T-helper 1 cell treated with Interleukin-12 subunit alpha and Interleukin-12 subunit beta and Interleukin-4 antibody, amounts not matched to agents 30 μg/mL and 1 μg/mL, for 36 hours (primary cell): ENCODE data around the gene TOB2.

ENCODE experiments used
- H3K27ac Mint-ChIP-seq: one replicate; pipeline ENCODE4 v1.8.0; 2021; ENCODE audit warnings: mild to moderate bottlenecking, mixed read lengths
- H3K27me3 Mint-ChIP-seq: one replicate; pipeline ENCODE4 v1.8.0; 2021; ENCODE audit warnings: low read depth, mixed read lengths
- H3K36me3 Mint-ChIP-seq: one replicate; pipeline ENCODE4 v1.8.0; 2021; ENCODE audit warnings: low read depth, mixed read lengths
- H3K4me1 Mint-ChIP-seq: one replicate; pipeline ENCODE4 v1.8.0; 2021; ENCODE audit warnings: low read depth, mixed read lengths
- H3K4me3 Mint-ChIP-seq: one replicate; pipeline ENCODE4 v1.8.0; 2021; ENCODE audit warnings: mild to moderate bottlenecking, moderate library complexity, mixed read lengths
- H3K9me3 Mint-ChIP-seq: one replicate; pipeline ENCODE4 v1.8.0; 2021; ENCODE audit warnings: mixed read lengths

The TOB2 gene

GRCh38 chr22:41397143-41397811 is 49.3 kb downstream of the TOB2 start:
- Mint-ChIP-seq H3K36me3 (no peaks in the 10 kb centered on the region), H3K9me3 (no peaks in the 10 kb centered on the region), H3K4me1 (no peaks in the 10 kb centered on the region), H3K27me3 (no peaks in the 10 kb centered on the region), H3K4me3 (no peak overlapping the region), H3K27ac (no peak overlapping the region)

GRCh38 chr22:41395531-41396240 is 50.9 kb downstream of the TOB2 start:
- no peak overlapping the region for H3K4me3 Mint-ChIP-seq
- no peaks in the 10 kb centered on the region for H3K9me3 Mint-ChIP-seq
- H3K27ac Mint-ChIP-seq = no peak overlapping the region
- H3K4me1 Mint-ChIP-seq = no peaks in the 10 kb centered on the region
- peaks cover 4% of the 10 kb centered on the region for H3K36me3 Mint-ChIP-seq
- no peaks in the 10 kb centered on the region for H3K27me3 Mint-ChIP-seq

- Mint-ChIP-seq H3K4me1 (no peaks in the 10 kb centered on the region), H3K27me3 (no peaks in the 10 kb centered on the region)
Measured at GRCh38 chr22:41394012-41394356, 52.6 kb downstream of the TOB2 start.

GRCh38 chr22:41387341-41387740 is 59.3 kb downstream of the TOB2 start:
- peaks cover 7% of the 10 kb centered on the region for H3K4me1 Mint-ChIP-seq
- no peak overlapping the region for H3K27ac Mint-ChIP-seq
- H3K9me3 Mint-ChIP-seq = no peaks in the 10 kb centered on the region
- no peak overlapping the region for H3K4me3 Mint-ChIP-seq
- H3K36me3 Mint-ChIP-seq = peaks cover 7% of the 10 kb centered on the region
- H3K27me3 Mint-ChIP-seq = no peaks in the 10 kb centered on the region

More at GRCh38 chr22:41394012-41394356, 52.6 kb downstream of the TOB2 start:
- Mint-ChIP-seq H3K27ac (no peak overlapping the region), H3K4me3 (no peak overlapping the region), H3K36me3 (peaks cover 5% of the 10 kb centered on the region), H3K9me3 (no peaks in the 10 kb centered on the region)

- H3K4me1 Mint-ChIP-seq = peaks cover 8% of the 10 kb centered on the region
- H3K36me3 Mint-ChIP-seq = peaks cover 2% of the 10 kb centered on the region
- no peaks in the 10 kb centered on the region for H3K9me3 Mint-ChIP-seq
- no peaks in the 10 kb centered on the region for H3K27me3 Mint-ChIP-seq
- H3K27ac Mint-ChIP-seq = no peak overlapping the region
- H3K4me3 Mint-ChIP-seq = peak overlapping the region; percentile 38
Measured at GRCh38 chr22:41384128-41384527, 62.5 kb downstream of the TOB2 start.
